ENCODE measurements around the gene SETX.

SETX gene

GRCh38 chr9:132283863-132284262 lies 70.9 kb downstream of the SETX start:
- TF ChIP-seq GATA2 (IDR thresholded peaks at IDR 0.05; ENCODE audit: low read depth, low read length) (no peak), GATA3 (IDR thresholded peaks at IDR 0.05; ENCODE audit: low read depth, low read length) (no peak)

GRCh38 chr9:132283165-132283564 lies 71.6 kb downstream of the SETX start:
- TF ChIP-seq GATA3 (IDR thresholded peaks at IDR 0.05; ENCODE audit: low read depth, low read length) (no peak), GATA2 (IDR thresholded peaks at IDR 0.05; ENCODE audit: low read depth, low read length) (no peak)

- TF ChIP-seq GATA3 (IDR thresholded peaks at IDR 0.05; ENCODE audit: low read depth, low read length) = no peak
- no peak for TF ChIP-seq GATA2 (IDR thresholded peaks at IDR 0.05; ENCODE audit: low read depth, low read length)
Measured at GRCh38 chr9:132274861-132275260, 79.9 kb downstream of the SETX start.

GRCh38 chr9:132268725-132269352 lies 85.9 kb downstream of the SETX start:
- no peak for TF ChIP-seq GATA3 (IDR thresholded peaks at IDR 0.05; ENCODE audit: low read depth, low read length)

GRCh38 chr9:132267660-132268059 lies 87.1 kb downstream of the SETX start:
- TF ChIP-seq GATA3 (IDR thresholded peaks at IDR 0.05; ENCODE audit: low read depth, low read length) = no peak

- TF ChIP-seq GATA2 (IDR thresholded peaks at IDR 0.05; ENCODE audit: low read depth, low read length) (no peak), GATA3 (IDR thresholded peaks at IDR 0.05; ENCODE audit: low read depth, low read length) (no peak)
Measured at GRCh38 chr9:132266017-132266416, 88.8 kb downstream of the SETX start.

- TF ChIP-seq GATA2 (IDR thresholded peaks at IDR 0.05; ENCODE audit: low read depth, low read length) = no peak
- no peak for TF ChIP-seq GATA3 (IDR thresholded peaks at IDR 0.05; ENCODE audit: low read depth, low read length)
Measured at GRCh38 chr9:132260846-132261245, 93.9 kb downstream of the SETX start.

GRCh38 chr9:132250324-132251262 lies 104.2 kb downstream of the SETX start:
- TF ChIP-seq GATA3 (IDR thresholded peaks at IDR 0.05; ENCODE audit: low read depth, low read length) (no peak), GATA2 (IDR thresholded peaks at IDR 0.05; ENCODE audit: low read depth, low read length) (no peak)

GRCh38 chr9:132249690-132250089 lies 105.1 kb downstream of the SETX start:
- TF ChIP-seq GATA3 (IDR thresholded peaks at IDR 0.05; ENCODE audit: low read depth, low read length) = no peak
- no peak for TF ChIP-seq GATA2 (IDR thresholded peaks at IDR 0.05; ENCODE audit: low read depth, low read length)

GRCh38 chr9:132249123-132249522 lies 105.7 kb downstream of the SETX start:
- TF ChIP-seq GATA3 (IDR thresholded peaks at IDR 0.05; ENCODE audit: low read depth, low read length) = no peak
- TF ChIP-seq GATA2 (IDR thresholded peaks at IDR 0.05; ENCODE audit: low read depth, low read length) = no peak

GRCh38 chr9:132247942-132248341 lies 106.8 kb downstream of the SETX start:
- TF ChIP-seq GATA2 (IDR thresholded peaks at IDR 0.05; ENCODE audit: low read depth, low read length) (no peak), GATA3 (IDR thresholded peaks at IDR 0.05; ENCODE audit: low read depth, low read length) (no peak)

- TF ChIP-seq GATA2 (IDR thresholded peaks at IDR 0.05; ENCODE audit: low read depth, low read length) (no peak), GATA3 (IDR thresholded peaks at IDR 0.05; ENCODE audit: low read depth, low read length) (no peak)
Measured at GRCh38 chr9:132245465-132245864, 109.3 kb downstream of the SETX start.

- TF ChIP-seq GATA3 (IDR thresholded peaks at IDR 0.05; ENCODE audit: low read depth, low read length) (no peak), GATA2 (IDR thresholded peaks at IDR 0.05; ENCODE audit: low read depth, low read length) (no peak)
Measured at GRCh38 chr9:132244582-132245455, 110.0 kb downstream of the SETX start.
